ENCODE results near the gene PGAM5.
A peak's percentile ranks its signal among the peaks of the same experiment; 100 is the strongest.

The PGAM5 gene

GRCh38 chr12:132710405-132711079, at the start of gene PGAM5:
TSS of gene PGAM5 (plus strand) at chr12:132710842. CDS start at chr12:132710877, 35 bp downstream.
- peak; percentile 88 for DNase-seq

GRCh38 chr12:132660996-132661395, 49.6 kb upstream of the PGAM5 start:
- no peak for DNase-seq

GRCh38 chr12:132661972-132662371, 48.7 kb upstream of the PGAM5 start:
- no peak for DNase-seq

GRCh38 chr12:132662901-132663755, 47.5 kb upstream of the PGAM5 start:
- no peak for DNase-seq

GRCh38 chr12:132664206-132665148, 46.2 kb upstream of the PGAM5 start:
- DNase-seq = no peak

GRCh38 chr12:132665149-132665491, 45.5 kb upstream of the PGAM5 start:
- DNase-seq = no peak

GRCh38 chr12:132665794-132666193, 44.8 kb upstream of the PGAM5 start:
- DNase-seq = no peak

GRCh38 chr12:132668191-132669088, 42.2 kb upstream of the PGAM5 start:
- no peak for DNase-seq

- DNase-seq = no peak
Observed at GRCh38 chr12:132669166-132669879, 41.3 kb upstream of the PGAM5 start.

- no peak for DNase-seq
Observed at GRCh38 chr12:132672116-132672515, 38.5 kb upstream of the PGAM5 start.

GRCh38 chr12:132672678-132673077, 38.0 kb upstream of the PGAM5 start:
- no peak for DNase-seq

GRCh38 chr12:132673288-132674179, 37.1 kb upstream of the PGAM5 start:
- DNase-seq = no peak

- no peak for DNase-seq
Observed at GRCh38 chr12:132674561-132674960, 36.1 kb upstream of the PGAM5 start.

- no peak for DNase-seq
Observed at GRCh38 chr12:132675757-132676432, 34.7 kb upstream of the PGAM5 start.

GRCh38 chr12:132677492-132677891, 33.1 kb upstream of the PGAM5 start:
- no peak for DNase-seq

GRCh38 chr12:132685400-132685799, 25.2 kb upstream of the PGAM5 start:
- DNase-seq = no peak

- DNase-seq = no peak
Observed at GRCh38 chr12:132686825-132687210, 23.8 kb upstream of the PGAM5 start.

GRCh38 chr12:132687211-132688164, 23.2 kb upstream of the PGAM5 start, which contains the start of the genes POLE and PXMP2:
TSS of gene POLE (minus strand) at chr12:132687342. CDS start at chr12:132687315, 27 bp downstream.
TSS of gene PXMP2 (plus strand) at chr12:132687587. CDS start at chr12:132687671, 84 bp downstream.
- DNase-seq = peak; percentile 96

Measured in activated gamma-delta T cell treated with Interleukin-2 at 50 U/mL for 16 hours (primary cell).